IPS DF 4.7 (cell line): ENCODE measurements around the gene ZCCHC10.
A peak's percentile ranks its signal among the peaks of the same experiment; 100 is the strongest.
"Not testable (repeated sequence)": the region's sequence is repeated elsewhere in the genome, so short reads cannot be mapped to it uniquely, and the experiment has no call there.

ENCODE experiments used
- DNase-seq: peaks from one replicate; pipeline ENCODE4 v3.0.0-alpha.2; 2013; ENCODE audit warnings: low spot score; ENCODE audit errors: extremely low read depth

ZCCHC10 gene

DNA sequence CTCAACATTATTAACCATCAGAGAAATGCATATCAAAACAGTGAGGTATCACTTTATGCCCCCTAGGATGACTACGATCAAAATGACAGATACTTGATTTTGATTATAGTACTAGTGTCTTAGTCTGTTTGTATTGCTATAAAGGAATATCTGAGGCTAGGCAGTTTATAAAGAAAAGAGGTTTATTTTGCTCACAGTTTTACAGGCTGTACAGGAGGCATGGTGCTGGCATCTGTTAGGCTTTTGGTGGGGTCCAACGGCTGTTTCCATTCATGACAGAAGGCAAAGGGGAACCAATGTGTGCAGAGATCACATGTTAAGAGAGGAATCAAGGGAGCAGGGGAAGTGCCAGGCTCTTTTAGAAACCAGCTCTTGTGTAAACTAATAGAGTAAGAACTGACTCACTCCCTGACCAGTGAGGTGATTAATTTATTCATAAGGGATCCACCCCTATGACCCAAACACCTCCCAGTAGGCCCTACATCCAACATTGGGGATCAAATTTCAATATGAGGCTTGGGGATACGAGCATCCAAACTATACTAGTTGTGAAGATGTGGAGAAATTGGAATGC lies 46.9 kb downstream of the ZCCHC10 start:
- no peak for DNase-seq

DNA sequence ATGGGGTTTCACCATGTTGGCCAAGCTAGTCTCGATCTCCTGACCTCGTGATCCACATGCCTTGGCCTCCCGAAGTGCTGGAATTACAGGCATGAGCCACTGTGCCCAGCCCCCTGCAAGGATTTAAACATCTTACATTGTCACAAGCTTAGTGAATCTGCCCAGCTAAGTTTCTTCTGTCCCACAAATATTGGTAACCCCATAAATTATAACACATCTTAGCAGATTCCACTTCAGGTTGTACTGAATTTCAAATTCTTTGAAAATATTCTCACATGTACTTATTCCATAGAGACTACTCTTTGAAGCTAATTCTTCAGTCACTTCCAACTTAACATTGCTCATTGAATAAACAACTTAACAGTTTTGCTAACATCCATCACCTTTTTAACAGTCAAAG lies 49.5 kb downstream of the ZCCHC10 start:
- DNase-seq: no peak

DNA sequence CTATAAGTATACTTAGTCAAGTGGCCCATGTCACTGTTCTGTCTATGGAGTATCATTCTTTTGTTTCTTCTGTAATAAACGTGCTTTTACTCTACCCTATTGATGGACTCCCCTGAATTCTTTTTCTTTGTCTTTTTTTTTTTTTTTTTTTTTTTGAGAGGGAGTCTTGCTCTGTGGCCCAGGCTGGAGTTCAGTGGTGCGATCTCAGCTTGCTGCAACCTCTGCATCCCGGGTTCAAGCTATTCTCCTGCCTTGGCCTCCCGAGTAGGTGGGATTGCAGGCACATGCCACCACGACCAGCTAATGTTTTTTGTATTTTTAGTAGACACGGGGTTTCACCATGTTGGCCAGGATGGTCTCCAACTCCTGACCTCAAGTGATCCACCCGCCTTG lies 53.9 kb downstream of the ZCCHC10 start:
- DNase-seq: not testable (repeated sequence)

DNA sequence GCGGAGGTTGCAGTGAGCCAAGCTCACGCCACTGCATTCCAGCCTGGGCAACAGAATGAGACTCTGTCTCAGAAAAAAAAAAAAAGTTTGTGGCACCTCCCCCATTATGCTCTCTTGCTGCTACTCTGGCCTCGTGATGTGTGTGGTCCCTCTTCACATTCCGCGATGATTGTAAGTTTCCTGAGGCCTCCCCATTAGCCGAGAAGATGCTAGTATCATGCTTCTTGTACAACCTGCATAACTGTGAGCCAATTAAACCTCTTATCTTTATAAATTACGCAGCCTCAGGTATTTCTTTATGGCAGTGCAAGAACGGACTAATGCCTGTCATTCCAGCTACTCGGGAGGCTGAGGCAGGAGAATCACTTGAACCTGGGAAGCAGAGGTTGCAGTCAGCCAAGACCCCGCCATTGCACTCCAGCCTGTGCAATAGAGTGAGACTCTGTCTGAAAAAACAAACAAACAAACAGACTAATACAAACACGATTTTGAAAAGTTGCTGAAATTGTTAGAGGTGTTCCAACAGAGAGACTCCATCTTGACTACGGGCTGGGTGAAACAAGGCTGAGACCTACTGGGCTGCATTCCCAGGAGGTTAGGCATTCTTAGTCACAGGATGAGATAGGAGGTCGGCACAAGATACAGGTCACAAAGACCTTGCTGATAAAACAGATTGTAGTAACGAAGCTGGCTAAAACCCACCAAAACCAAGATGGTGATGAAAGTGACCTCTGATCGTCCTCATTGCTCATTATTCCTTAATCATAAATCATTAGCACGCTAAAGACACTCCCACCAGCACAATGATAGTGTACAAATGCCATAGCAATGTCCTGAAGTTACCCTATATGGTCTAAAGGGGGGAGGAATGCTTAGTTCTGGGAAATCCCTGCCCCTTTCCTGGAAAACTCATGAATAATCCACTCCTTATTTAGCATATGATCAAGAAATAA lies 54.6 kb downstream of the ZCCHC10 start:
- DNase-seq: no peak

DNA sequence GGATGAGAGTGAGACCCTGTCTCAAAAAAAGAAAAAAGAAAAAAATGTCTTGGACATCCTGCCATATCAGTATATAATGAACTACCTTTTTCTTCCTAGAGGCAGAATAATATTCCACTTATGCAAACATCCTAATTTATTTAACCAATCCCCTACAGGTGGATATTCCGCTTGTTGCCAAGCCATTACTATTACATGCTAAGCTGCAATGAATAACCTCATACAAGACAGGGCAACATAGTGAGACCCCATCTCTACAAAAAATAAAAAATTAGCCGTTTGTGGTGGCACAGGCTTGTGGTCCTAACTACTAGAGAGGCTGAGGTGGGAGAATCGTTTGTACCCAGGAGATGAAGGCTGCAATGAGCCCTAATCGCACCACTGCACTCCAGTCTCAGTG lies 61.2 kb downstream of the ZCCHC10 start:
- DNase-seq: no peak

DNA sequence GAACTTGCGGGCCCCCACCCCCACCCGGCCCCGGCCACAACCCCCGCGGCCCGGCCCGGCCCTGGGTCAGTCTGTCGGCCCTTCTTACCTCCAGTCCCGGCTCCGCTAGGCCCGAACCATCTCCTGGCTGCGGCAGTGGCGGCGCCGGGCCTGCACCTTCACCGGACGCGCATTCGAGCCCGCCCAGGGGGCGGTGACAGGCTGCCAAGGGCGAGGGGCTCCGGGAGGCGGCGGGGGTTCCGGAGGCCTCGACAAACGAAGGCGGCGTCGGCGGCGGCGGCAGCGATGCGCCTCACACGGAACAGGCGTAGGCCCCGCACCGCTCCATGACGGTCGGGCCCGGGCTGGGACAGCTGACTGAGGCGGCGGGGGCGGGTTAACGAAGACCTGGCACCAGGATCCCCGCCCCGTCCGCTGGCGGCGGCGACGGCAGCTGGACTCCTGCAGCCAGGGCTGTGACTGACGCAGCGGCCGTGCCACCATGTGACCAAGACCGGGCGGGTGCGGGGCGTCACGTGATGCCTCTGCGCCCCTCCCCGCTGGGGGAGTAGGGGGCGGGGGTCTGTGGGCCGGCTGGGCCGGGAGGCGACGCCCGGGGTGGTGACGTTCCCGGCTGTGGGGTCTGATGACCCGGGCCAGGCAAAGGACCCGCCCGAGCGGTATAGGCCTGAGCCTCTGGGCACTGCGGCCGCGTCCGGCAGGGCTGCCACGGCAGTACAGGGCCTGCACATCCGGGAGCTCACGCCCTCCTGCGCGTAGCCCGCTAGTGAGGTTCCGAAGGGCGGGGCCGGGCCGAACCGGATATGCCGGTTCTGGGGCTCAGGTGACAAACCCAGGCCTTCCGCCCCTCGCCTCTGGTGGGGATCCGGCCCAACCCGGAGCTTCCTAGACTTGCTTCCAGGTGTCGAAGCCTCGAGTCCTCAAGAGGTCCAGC lies 62.9 kb downstream of the ZCCHC10 start, which contains the start of gene AFF4:
AFF4 (minus strand) TSS at position 464 of the 934 bp plus-strand sequence. CDS start 26,445 bp downstream, outside the sequence.
- peak; percentile 44 for DNase-seq

DNA sequence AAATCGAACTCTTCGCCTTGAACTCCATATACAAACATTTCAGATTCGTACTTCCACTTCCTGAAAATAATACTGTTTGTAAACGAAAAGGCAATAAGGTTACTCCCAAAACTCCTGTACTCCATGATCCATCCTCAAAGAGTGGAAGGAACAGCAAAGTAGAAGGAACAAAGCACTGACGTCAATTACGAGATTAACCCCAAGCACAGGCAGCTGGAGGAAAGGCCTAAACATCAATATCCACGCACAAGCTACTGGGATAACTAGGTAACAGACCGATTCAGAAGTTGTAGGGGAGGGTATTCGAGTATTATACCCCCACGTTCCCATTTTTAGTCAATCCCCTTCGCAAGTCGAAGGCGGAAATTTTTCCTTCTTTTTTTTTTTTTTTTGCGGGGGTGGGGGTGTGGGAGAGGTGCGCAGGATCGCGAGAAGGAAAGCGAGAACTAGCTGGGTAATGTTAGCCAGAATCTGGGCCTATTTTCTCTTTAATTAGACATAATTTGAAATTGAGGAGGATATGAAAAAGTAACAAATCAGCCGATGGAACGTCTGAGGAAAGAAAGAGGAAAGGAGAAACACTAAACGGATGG lies 63.8 kb downstream of the ZCCHC10 start:
- DNase-seq: no peak

DNA sequence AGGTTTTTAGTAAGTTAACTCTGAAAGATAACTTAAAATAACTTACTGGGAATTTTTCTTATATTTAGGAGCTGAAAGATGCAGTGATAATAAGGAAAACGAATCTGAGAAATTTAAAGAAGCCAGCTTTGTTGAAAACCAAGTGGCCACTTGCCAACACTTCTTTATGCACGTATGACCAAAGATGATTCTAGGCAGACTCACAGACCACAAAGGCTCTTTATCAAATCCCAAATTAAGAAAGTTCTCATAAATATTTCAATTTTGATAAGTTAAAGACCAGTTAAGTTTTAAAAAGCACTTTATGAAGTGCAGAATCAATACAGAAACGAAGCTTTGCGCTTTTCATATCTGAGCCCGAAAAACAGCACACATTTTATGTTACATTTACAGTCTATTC lies 64.5 kb downstream of the ZCCHC10 start:
- no peak for DNase-seq

DNA sequence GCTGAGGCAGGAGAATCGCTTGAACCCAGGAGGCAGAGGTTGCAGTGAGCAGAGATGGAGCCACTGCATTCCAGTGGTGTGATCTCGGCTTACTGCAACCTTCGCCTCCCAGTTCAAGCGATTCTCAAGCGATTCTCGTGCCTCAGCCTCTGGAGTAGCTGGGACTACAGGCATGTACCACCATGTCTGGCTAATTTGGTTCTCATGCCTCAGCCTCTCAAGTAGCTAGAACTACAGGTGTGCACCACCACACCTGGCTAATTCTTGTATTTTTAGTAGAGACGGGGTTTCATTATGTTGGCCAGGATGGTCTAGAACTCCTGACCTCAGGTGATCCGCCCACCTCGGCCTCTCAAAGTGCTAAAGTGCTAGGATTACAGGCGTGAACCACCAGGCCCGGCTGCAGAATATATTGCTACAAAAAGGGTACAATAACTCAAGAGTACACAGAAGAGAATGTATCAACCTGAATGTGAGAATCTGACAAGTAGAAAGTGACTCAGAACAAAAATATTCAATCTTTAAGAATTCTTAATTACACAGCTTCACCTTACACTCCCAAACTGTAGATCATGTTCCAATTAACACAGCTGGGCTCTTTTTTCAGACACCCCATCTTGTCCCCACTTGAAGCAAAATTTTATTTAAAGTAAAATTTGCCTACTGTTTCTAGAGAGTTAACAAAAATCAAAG lies 65.1 kb downstream of the ZCCHC10 start:
- DNase-seq: not testable (repeated sequence)

DNA sequence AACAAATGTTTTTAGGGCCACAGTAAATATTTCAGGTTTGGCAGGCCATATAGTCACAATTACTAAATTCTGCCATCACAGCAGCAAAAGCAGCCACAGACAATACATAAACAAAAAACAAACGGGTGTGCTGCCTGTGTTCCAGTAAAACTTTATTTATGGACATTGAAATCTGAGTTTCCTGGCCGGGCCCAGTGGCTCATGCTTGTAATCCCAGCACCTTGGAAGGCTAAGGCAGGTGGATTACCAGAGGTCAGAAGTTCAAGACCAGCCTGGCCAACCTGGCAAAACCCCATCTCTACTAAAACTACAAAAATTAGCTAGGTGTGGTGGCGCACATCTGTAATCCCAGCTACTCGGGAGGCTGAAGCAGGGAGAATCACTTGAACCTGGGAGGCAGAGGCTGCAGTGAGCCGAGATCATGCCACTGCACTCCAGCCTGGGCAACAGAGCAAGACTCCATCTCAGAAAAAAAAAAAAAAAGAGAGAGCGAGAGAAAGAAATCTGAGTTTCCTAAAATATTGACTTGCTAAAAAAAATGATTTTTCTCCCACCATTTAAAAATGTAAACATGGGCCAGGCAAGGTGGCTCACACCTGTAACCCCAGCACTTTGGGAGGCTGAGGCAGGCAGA lies 70.1 kb downstream of the ZCCHC10 start:
- not testable (repeated sequence) for DNase-seq

DNA sequence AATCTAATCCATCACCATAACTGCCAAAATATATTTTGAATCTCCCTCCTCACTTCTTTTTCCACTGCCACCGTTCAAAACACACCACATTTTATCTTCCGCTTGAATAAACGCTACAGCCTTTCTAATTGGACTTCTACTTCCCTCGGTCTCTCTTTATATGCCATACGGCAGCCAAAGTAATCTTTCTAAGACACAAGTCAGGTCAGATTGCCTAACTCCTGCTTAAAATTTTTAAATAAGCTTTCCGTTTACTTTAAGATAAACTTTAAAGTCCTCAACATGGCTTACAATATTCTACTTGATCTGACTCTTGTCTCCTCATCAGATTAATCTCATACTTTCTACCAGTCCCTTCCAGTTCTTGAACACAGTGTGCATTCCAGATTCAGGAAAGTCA lies 72.6 kb downstream of the ZCCHC10 start:
- DNase-seq: no peak

DNA sequence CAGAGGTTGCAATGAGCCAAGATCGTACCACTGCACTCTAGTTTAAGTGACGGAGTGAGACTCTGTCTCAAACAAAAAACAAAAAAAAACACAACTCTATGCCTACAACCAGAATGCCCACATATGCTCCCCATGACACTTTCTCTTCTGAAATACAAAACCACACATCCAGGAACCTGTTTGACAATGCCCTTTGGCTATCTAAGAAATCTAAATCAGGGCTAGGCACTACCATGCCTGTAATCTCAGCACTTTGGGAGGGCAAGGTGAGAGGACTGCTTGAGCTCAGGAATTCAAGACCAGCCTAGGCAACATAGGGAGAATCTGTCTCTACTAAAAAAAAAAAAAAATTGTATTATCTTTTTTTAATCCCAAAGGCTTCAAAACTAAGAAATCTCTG lies 73.5 kb downstream of the ZCCHC10 start:
- no peak for DNase-seq

DNA sequence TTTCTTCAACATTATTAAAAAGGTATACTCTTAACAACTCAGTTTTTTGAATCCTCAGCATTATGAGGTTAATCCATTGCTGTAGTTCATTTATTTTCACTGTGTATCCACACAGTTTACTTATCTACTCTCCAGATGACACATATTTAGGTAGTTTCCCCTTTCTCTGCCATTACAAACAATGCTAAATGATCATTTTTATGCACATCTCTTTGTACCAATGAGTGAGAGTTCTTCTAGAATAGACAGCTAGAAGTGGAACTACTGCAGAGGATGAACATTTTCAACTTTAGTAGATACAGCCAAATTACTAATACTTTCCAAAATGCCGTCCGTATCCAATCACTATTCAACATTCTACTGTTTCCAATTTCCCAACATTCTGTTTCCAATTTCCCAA lies 74.5 kb downstream of the ZCCHC10 start:
- DNase-seq: no peak

DNA sequence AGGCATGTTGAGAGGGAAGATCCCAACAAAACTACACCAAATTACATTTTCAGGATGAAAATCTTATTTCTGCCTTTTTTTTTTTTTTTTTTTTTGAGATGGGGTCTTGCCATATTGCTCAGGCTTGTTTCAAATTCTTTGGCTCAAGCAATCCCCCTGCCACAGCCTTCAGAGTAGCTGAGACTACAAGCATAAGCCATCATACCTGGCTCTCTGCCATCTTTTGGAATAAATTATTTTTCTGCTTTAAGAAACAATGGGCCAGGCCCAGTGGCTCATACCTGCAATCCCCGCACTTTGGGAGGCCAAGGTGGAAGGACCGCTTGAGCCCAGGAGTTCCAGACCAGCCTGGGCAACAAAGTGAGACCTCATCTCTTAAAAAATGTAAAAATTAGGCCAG lies 77.2 kb downstream of the ZCCHC10 start:
- DNase-seq: no peak

DNA sequence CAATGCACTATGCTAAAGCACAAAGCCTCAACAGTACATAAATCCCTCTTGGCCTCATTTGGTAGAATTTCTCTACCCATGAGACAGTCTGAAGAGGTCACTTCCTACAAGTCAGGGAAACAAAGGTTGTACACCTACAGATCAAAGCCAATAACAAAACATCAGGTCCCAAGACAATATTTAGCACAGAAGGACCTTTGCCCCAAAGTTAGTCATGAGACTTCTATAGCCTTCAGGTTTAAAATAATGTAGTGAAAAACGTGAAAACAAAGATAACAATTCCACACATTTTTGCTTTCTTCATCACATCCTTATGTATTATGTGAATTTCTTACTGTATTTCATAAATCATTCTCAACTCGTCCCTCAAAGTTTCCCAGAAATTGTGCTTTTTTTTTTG lies 78.7 kb downstream of the ZCCHC10 start:
- DNase-seq: no peak
